WI38 (cell line): Measurements from ENCODE around the gene QKI.

Source experiments
- H3K4me3 ChIP-seq: 2 replicates; pipeline ENCODE4 v1.5.1; 2011; ENCODE audit warnings: low read depth, mild to moderate bottlenecking, control low read depth, low read length
- TF ChIP-seq, protein P1 (sequence below): IDR thresholded peaks from 2 replicates; pipeline ENCODE4 v1.5.1; 2012; ENCODE audit warnings: low read depth, mild to moderate bottlenecking, control low read depth, low read length

Gene QKI

DNA sequence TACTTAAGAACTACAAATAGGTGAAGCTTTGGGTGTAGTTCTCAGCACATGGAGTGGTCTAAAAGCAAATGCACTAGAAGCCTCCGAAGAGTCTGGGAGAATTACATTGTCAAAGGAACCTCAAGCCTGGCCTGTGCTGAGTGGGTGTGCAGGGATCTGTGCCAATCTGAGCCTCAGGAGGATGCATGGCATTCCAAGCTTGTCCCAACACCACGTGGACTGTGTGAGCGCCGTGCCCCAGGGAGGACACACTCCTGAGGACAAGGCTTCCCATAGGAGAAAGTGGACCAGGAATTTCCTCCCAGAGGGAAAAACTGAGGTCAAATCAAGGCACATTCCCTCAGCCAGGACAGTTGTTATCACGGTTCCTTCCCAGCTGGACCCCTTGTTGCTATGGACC, 185.8 kb downstream of the QKI start:
- no peak overlapping the region for H3K4me3 ChIP-seq
- TF ChIP-seq, protein P1, sequence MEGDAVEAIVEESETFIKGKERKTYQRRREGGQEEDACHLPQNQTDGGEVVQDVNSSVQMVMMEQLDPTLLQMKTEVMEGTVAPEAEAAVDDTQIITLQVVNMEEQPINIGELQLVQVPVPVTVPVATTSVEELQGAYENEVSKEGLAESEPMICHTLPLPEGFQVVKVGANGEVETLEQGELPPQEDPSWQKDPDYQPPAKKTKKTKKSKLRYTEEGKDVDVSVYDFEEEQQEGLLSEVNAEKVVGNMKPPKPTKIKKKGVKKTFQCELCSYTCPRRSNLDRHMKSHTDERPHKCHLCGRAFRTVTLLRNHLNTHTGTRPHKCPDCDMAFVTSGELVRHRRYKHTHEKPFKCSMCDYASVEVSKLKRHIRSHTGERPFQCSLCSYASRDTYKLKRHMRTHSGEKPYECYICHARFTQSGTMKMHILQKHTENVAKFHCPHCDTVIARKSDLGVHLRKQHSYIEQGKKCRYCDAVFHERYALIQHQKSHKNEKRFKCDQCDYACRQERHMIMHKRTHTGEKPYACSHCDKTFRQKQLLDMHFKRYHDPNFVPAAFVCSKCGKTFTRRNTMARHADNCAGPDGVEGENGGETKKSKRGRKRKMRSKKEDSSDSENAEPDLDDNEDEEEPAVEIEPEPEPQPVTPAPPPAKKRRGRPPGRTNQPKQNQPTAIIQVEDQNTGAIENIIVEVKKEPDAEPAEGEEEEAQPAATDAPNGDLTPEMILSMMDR = no peak

DNA sequence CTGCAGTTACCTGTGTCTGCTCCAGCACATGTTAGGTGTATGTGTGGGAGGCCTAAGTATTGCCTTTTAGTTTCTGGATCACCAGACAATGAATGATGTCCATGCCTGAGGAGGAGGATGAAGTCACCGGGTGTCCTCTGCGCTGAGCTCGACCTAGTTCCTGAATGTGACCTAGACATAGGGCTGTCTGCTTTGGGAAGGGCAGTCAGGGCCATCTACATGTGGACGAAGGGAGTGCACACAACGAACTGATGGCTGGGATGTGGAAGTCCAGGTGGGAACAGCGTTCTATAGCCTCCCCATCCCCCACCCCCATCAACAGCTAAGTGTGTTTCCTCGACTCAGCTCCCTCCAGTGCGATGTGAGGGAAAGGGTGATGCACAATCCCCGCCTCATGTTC, 186.3 kb downstream of the QKI start:
- H3K4me3 ChIP-seq = no peak overlapping the region
- TF ChIP-seq, protein P1 = no peak

DNA sequence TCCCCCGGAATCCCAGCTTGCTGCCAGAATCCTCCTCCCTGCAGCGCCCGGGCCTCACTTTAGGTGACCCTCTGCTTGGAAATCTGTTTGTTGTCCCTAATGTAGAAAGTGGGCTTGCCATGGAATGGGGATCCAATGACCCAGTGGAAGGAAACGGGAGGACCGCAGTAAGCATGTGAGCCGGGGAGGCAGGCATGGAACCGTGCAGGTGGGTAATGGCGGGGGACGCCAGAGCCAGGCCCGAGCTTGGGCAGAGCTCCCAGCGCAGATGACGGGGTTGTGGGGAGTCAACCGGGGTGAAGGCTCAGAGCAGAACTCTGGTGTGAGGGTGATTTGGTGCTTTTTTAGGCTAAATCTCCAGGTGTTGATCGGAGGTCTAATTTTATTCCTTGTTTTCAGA, 188.3 kb downstream of the QKI start:
- TF ChIP-seq, protein P1 = no peak
- no peak overlapping the region for H3K4me3 ChIP-seq

DNA sequence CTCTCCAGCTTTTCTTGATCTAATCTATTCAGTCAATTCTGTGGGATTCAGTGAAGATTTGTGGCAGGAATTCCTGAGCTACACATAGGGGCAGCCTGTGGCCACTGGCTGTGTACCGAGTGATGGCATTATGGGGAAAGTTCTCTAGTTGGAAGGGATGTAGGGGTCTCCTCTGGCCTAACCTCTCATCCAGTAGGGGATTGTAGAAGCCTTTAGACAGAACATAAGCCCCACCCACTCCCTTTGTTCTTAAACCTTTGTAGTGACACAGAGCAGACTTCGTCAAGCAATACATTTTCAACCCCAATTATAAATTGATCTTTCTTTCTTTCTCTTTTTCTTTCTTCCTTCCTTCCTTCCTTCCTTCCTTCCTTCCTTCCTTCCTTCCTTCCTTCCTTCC, 188.9 kb downstream of the QKI start:
- TF ChIP-seq, protein P1 = no peak
- H3K4me3 ChIP-seq = no peak overlapping the region

DNA sequence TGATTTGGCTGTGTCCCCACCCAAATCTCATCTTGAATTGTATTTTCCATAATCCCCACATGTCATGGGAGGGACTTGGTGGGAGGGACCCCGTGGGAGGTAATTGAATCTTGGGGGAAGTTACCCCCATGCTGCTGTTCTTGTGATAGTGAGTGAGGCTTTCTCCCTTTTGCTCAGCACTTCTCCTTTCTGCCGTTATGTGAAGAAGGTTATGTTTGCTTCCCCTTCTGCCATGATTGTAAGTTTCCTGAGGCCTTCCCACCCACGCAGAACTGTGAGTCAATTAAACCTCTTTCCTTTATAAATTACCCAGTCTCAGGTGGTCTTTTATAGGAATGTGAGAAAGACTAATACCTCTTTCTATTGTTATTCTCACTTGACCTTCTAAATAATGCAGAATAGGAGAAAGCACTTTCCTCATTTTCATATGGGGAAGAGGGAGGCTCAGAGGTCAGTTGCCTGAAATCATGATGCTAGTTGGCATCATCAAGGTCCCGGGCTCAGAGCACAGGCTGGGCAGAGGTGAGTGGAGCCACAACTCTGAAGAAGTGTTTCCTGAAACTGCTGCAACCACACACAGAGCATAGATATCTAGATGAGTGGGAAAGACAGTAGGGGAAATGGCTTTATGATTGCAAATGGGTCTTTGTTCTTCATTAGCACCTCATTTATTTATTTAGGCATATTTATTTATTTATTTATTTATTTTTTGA, 191.0 kb downstream of the QKI start:
- TF ChIP-seq, protein P1 = no peak
- H3K4me3 ChIP-seq = no peak overlapping the region

DNA sequence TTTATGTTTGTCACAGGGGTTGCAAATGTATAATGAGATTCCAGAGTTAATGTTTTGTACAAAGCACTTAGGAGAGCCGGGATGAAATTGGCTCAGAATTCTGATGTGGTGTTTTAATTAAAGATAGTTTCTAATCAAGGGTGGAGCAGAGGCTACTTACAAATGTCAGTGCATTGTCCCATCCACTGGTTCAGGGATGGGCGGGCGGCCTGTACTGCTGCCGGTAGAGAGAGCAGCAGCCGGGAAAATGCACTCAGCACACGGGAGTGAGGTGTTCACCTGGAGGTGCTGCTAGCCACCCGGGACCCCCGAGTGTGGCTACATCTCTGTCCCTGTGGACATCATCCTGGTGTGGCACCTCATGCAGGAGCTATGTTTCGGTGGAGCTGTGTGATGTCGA, 193.3 kb downstream of the QKI start:
- no peak overlapping the region for H3K4me3 ChIP-seq
- TF ChIP-seq, protein P1 = no peak

DNA sequence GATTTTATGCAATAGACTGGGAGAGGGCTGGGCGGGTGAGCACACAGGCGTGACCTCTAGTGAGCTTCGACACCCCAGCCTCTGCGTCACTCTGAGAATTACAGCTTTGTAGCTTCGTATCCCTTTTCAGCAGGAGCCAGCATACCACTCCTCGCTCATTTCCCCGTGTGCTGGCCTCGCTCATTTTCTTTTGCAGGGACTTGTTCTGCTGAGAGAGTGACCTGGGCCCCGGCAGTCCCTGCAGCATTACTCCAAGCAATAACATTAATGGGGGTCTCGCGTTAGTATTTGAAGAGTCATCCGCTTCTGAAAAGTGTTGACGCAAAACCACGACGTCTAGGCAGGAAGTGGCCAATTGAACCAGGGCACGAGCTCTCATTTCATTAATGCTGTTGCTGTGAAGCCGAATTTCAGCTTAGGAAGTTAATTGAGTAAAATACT, 193.7 kb downstream of the QKI start:
- TF ChIP-seq, protein P1 = no peak
- no peak overlapping the region for H3K4me3 ChIP-seq
